CD4-positive, alpha-beta T cell treated with Interleukin-4 for 4 hours (primary cell): ENCODE results near the gene PIGS.
"Not testable (repeated sequence)": the region's sequence is repeated elsewhere in the genome, so short reads cannot be mapped to it uniquely, and the experiment has no call there.

ENCODE experiments used
- DNase-seq: peaks from one replicate; pipeline ENCODE4 v3.0.0-alpha.2; 2020

The PIGS gene

DNA sequence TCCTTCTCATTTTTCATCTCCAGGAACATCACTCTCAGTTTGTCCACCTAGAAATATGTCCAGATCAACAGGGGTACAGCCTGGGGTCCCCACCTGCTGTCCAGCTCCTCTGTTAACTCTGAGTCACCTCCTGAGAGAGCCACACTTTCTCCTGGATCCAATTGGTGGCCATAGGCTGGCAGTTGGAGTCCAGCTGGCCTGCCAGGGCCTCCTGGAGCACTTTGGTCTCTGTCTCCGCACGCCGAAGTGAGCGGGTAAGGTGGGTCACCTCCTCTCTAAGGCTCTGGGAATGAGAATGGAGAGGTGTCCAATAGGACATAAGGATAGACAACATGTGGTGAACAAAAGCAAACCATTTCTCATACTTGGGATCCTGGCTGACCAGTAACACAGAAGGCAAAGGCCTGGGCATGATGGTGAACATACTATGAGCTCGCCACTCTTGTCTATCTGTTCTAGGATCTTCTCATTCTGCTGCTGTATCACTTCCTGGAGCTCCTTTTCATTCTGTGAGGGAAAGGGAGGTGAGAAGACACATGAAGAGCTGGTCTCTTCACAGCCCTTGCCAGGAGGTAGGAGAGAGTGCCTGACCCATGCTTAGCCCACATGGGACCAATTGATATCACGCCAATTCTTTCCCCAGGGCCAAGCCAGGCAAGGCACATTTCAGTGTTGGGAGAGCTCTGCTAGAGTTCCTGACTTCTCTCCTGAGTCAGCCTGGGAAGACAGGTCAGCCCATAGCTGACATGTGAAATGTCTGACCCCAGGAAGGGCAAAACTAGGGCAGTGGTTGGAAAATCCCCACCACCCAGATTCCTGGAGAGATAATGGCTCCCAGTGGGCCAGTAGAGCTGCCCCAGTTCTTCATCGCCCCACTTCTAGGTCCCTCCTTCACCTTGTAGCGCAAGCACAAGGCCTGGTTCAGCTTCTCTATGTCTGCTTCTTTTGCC, 7.2 kb upstream of the PIGS start:
- no peak for DNase-seq

DNA sequence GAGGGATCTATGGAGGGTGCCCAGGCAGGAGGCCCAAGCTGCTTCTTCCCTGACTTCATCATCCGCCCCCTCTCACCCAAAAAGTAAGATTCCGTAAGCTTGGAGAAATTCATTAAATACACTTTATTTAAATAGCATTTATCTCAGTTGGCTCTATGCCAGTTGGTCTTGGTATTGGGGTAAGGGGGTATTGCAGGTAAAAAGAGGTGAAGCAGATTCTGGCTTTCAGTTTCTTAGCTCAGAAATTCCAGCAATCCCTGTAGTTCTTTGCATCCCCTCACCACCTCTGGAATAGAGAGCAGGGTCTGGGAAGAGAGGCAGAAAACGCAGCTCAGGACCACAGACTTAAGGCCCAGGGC, 6.1 kb upstream of the PIGS start:
- no peak for DNase-seq

DNA sequence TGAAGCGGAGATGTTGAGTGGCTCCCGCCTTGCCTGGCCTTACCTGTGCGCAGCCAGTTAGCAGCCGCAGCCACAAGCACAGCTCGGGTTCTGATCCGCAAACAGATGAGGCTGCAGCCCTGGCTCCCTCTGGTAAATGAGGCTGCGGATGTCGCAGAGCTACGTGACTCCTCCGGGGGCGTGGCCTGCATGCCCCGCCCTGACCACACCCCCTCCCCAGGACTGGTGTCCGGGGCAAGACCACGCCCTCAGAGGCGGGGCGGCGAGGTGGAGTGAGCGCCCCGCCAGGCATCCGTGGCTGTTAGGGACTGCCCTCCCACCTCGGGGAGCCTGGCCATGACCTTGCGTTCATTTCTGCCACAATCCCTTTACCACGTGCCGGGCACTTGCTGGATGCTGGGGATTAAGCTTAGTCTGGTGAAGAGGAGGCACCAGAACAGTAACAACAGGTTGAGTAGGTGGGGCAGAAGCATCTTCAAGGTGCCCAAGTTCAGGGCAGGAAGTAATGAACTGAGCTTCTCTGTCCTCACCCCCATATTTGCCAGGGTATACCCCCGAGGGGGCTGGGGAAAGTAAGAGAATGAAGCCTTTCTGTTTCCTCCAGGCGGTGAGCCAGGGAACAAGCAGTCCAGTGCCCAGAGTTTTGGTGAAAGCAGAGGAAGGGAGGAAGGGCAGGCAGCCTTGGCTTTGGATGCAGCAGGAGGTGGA, 5.6 kb upstream of the PIGS start, which contains the start of gene ALDOC:
TSS of gene ALDOC (minus strand) at position 138 of the 708 bp plus-strand sequence. CDS start 1,363 bp downstream, outside the sequence.
- DNase-seq: peak; percentile 96

DNA sequence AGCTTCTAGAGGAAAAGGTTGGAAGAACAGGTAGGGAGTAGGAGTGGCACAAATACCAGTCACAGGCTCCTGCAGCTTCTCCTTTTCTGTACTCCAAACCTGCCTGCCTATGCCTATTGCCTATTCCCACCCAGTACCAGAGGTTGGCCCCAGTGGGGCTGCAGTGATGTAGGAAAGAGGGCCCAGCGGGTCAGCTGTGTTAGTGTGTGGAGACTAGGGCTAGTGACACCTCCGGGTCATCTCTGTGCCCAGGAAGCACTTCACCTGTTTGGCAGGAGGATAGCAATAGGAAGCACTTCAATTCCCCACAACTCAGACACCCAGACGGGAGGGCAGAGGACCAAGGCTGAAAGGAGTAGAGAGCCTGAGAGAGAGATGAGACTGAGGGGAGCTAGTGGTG, 4.7 kb upstream of the PIGS start:
- not testable (repeated sequence) for DNase-seq

DNA sequence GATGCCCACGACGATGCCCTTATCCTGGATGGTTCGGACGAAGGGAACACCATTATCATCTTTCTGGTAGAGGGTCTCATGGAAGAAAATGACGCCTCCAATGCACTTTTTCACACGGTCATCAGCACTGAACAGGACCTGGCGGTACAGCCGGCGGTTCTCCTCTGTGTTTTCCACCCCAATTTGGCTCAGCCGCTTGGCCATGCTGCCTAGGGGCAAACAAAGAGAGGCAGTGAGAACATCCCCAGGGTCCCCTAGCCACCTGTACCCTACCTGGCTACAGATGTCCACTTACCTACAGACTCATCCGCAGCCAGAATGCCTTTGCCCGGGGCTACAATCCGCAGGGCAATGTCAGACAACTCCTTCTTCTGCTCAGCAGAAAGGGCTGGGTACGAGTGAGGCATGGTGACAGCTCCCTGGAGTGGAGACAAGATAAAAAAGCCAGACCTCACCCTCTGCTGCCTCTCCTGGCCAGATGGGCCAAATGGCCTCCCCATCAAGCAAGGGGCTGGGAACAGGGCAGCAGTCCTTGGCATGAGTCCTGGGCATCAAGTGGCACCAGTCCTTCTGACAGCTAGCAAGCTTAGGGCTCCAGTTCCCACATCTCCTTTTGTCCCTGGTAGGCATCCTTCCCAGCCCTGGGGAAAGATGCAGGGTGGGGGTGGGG, 3.9 kb upstream of the PIGS start:
- no peak for DNase-seq

DNA sequence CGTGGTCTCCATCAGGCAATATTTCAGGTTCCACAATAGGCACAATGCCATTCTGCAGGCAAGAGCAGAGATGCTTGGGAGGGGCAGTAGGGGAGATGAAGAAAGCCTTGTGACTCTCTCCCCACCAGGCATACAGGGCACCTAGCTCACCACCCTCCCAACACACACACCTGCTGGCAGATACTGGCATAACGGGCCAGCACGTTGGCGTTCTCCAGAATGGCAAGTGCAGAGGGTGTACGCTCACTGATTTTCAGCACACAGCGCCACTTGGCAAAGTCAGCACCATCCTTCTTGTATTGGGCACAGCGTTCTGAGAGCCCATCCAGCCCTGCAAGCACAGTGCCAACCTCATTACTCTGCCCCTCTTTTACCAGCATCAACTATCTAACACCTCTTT, 3.2 kb upstream of the PIGS start:
- no peak for DNase-seq

DNA sequence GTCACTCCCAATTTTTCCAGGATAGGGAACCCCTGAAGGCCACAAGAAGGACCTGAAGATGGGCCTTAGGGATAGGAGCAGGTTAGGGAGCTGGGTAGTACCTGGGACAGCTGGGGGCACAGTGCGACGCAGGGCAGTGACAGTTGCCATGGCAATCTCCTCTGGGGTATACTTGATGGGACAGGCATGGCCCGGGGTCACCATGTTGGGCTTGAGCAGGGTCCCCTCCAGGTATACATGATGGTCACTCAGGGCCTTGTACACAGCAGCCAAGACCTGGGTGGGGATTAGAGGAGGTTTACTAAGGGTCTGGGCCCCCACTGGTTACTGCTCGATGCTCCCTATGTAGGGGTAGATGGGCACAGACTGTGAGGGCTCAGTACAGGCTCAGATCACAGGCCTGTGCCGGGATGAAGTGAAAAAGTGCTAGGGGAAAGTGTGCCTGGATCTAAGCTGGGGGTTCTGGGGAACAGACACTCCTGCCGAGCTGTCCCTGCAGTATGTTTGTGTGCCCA, 2.7 kb upstream of the PIGS start:
- no peak for DNase-seq

DNA sequence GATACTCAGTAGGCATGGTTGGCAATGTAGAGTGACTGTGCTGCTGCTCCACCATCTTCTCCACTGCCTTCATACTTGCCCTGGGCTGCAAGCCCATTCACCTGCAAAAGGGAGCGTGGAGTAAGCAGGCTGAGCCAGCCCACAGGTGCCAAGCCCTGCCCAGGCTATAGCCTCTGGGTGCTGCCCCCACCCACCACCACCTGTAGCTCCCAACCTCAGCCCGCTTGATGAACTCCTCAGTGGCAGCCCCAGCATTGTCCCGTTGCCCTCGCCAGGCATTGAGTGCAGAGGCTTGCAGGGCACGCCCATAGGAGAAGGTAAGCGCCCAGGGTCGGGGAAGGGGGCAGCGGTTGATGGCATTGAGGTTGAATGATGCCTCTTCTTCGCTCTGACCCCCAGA, 2.2 kb upstream of the PIGS start:
- DNase-seq: no peak

DNA sequence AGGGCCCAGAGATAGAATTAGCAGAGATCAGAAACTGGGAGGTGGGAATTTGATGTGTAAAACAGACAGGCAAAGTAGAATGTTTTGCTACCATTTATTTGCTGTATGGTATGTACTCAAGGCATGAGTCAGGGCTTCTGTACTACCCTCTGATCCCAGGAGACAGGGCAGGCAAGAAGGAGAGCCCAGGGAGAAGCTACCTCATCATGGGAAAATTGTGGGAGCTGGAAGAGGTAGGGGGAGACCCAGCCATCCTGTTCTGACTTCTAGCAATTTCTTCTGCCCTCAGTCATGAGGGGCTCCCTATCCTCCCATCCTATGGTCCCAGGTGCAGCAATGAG, 1.7 kb upstream of the PIGS start:
- no peak for DNase-seq

DNA sequence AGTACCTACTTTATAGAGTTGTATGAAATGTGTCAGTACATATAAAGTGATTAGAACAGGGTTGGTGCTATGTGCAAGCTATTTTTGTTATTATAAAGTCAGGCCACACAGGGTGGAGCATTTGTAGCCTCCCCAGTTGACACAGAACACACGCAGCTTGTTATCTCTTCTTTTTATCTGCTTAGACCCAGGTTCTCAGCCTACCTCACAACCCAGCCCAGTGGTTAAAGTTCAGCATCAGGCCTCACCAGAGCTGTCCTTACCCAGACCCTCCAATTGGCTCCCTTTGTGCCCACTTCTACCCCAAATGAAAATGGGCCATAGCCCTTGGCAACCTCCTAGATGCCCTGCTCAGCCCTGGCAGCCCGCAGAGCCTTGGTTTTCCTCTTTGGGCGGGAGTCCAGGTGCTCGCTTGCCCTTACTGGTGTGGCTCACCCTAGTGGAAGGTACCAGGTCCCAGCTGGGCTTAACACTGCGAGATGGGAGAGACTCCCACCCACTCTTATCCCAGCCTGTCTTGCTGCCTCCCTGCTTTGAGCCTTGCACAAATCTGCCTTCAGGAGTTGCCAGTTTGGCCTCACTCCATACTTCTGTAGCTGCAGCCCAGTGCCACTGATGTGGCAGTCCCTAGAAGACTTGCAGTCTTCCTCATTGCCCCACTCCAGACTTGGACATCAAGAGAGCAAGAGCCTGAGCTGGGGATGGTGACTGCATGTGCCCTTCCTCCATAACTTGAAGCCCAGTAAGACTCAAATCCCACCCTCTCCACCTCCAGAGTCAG, 1.1 kb upstream of the PIGS start:
- no peak for DNase-seq

DNA sequence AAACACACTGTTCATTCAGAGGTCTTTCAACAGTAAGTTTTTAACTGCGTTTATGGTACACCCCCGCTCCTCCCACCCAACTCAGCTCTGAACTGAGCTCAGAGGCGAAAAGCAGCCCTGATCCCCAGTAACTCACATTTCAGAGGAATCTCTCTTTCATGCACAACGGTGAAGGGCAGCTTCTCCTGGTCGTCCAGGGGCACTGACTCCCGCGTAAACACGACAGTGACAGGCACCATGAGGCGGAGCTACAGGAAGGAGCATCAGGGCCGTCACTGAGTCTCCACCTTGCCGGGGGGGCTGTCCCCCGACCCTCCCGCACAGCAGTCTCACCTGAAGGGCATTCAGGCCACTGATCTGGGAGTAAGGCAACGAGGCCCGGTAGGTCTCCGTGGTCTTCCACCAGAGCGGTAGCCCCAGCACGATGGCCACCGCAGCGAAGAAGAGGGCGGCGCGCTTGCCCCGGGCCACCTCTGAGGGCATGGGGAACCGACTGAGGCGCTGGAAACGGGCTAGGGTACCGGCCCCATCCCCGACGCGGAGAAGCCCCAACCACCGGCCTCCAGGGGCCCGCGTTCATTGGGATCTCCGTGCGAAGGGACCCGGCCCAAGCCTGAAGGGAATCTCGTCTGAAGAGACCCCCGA, 486 bp downstream of the PIGS start:
- peak; percentile 42 for DNase-seq

DNA sequence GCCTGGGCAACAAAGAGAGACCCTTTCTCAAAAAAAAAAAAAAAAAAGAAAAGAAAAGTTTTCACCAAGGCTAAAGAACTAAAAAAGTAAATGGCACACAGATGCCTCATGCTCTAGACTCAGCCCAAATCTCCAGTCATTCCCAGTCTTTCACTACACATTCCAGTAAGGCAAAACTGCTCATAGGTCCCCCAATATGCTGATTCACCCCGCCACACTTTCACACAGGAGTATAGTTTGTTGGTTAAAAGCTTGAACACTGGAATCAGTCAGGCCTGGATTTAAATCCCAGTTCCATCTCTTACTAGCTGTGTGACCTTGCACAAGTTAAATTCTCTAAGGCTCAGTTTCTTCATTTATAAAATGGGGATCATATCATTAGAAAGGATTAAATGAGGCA, 1.9 kb downstream of the PIGS start:
- no peak for DNase-seq

DNA sequence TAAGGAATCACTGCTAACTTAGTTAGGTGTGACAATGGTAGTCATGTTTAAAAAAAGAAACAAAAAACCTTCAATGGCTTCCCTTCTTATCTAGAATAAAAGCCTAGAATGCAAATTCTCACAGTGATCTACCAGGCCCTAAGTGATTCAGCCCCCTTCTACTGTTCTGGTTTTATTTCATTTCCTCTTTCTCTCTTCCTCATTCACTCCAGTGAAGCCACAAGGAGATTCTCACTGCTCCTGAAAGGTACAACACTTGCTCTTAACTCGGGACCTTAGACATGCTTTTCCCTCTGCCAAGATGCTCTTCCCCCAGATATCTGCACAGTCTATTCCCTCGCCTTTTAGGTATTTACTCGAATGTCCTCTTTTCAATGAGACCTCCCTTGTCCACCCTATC, 3.7 kb downstream of the PIGS start:
- no peak for DNase-seq

DNA sequence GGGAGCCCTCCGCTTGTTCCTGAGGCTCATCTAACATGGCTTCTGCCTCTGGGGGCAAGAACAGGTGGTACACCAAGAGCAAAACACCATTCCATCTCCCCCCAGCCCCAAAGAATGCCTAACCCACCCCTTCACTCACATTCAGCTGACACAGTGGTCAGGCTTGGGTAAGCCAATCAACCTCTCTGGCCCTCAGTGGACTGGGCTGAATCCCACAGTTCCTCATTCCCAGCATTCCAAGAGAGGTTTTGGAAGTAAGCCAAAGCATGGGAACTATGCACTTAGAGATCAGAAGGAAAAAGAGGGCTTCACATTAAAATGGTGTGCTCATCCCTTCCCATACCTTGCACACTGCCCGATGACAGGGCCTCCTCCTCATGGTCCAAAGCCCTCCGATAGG, 7.8 kb downstream of the PIGS start:
- no peak for DNase-seq

DNA sequence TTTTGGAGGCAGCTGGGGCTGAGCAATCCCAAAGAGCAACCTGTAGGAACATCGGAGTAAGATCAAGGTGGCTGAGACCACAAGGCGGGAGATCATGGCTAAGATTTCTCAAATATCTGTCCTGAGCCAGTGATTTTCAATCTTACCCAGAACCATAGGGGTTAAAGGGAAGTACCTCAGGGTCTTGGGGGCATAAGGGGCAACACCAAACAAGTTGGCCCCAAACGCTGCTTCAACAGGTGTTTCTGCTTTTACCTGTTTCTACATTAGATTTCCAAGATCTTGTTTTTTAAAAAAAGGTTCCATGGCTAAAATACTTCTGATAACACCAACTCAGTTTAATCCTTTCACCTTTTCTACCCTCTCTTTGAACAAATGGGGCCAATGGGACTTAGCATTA, 16.3 kb downstream of the PIGS start:
- DNase-seq: no peak

DNA sequence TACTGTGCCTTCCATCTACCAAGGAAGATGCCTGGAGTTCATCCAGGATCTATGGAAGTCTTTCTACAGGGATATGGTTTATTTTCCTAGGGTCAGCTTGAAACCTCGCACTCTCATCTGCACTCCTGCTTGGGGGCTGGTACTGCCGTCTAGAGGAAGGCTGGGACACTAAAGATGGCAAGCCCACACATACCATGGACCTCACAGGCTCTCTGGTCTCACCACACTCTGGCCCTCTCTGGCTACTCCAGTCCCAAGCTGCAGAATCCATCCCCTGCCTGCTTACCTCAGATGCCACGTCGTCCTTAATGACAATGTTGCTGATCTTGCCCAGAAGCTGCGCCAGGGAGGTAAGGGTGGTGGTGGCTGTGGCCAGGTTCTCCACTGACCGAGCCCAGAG, 16.8 kb downstream of the PIGS start:
- no peak for DNase-seq

DNA sequence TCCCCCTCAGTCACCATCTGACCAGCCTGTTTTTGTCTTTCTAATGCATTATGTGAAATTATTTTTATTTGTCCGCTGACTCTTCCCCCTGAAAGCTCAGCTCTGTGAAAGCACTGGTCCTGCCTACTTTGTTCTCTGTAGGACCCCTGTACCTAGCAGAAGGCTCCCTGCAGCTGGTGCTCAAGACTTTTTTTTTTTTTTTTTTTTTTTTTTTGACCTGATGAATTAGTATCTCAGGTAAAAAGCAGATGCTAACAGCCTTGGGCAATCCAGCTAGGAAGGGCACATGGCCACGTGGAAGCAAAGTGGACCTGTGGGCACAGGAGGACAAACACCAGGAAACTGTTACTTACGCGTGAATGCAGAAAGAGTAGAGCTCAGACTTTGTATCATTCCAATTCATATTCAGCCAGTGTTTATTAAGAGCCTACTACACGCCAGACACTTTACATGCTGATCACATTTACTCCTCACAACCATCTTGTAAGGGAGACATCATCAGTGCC, 18.3 kb downstream of the PIGS start:
- DNase-seq: no peak

DNA sequence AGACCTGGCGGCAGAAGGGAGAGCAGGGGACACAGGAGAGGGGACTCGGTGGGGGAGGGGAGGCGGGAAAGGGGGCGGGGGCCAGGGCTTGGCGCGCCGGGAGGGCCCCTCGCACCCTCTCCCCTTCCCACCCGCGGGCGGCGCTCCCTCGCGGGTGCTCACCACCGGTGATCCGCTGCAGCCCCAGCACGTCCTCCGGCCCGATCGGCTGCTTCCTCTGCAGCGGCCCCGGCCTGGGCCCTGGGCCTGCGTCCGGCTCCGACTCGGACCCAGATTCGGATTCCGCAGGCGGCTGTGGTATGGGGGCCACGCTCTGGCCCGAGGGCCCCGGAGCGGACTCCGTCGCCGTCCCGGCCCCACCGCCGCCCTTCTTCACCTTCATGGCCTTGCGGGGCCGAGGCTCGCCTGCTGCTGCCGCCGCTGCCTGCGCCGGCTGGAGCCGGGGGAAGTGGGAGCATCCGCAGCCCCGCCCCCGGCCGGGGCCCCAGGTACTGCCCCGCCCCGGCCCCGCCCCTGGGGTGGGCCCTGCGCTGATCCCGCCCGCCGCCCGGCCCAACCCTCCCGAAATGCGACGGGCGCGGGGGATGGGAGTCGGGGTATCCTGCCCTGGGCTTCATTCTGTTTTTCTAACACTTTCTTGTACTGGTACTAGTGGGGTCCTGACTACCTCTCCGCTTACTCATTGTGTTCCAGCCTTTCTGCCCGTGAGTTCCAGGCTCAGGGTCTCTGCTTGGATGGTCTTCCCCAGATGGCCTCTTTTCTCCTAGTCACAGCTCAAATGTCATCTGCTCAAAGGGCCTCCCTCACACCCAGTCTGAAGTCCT, 18.9 kb downstream of the PIGS start, which contains the start of gene UNC119:
TSS of gene UNC119 (minus strand) at position 449 of the 824 bp plus-strand sequence. CDS start at position 382, 67 bp downstream.
- DNase-seq: peak; percentile 50

DNA sequence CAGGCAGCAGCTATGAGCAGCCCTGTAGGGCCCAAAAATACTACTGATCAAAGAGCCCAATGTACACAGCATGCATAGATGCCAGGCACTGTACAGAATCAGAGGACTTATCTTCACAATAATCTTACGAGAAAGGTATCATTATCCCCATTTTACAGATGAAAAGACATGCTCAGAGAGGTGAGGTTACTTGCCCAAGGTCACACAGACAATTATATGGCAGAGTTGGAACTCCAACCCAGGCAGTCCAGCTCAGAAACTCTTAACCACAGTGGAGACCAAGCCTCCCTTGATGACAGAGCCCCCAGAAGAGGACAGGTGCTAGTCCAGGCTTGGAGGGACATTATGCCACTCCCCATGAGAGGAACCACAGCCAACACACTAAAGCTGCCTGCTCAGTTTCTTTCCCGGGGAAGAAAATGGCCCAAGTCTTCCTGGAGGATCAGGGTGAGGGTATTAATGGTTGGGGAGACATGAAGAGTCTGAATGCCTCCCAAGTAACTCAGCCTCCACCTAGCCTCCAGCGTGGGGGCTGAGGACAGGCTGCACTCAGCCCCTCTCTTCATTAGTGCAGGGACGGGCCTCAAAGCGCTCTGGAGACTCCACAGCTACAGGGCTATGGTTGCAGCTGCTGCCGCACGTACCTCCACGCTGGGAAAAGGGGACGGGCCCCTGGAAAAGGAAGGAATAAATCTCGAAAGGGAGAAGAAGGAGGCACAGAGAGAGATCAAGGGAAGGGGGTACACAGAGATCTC, 19.7 kb downstream of the PIGS start:
- no peak for DNase-seq

DNA sequence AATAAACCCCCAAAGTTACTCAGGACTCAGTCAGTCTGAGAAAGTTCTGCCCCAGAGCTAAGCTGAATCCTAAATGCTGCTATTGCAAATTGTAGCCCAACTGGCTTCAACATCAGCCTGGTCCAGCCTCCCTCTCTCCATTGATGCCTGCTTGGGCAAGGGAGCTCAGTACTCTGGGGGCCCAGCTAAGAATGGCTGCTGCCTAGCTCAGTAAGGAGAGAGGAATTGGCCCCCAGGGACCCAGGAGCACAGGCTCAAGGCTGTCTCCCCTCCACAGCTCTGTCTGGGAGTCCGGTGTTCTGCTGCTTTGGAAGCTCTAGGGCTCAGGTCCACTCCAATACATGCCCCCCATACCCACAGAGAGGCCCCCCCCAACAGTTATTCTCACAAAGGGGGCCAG, 20.5 kb downstream of the PIGS start:
- no peak for DNase-seq
